Neural cell (in vitro differentiated cells): ENCODE measurements around the gene MRPL37. TPM values are rescaled to one million over a fixed set of nuclear protein-coding genes. Genes with fewer than 3 reads are reported as not detected.

Source experiments
- H2AFZ ChIP-seq: fragments of 200-600, 300-800 bp; sonication (generic), shearing (Covaris generic); 2 replicates; pipeline ENCODE4 v1.6.0; 2014; ENCODE audit warnings: low read depth, mild to moderate bottlenecking, antibody characterized with exemption, low read length, moderate library complexity
- H3F3A ChIP-seq: fragments of 200-600 bp; shearing (Covaris generic); 2 replicates; pipeline ENCODE4 v1.6.1; 2016; ENCODE audit warnings: mild to moderate bottlenecking, moderate library complexity, mixed read lengths, antibody characterized with exemption, low read length; ENCODE audit not compliant: insufficient read depth, poor library complexity, severe bottlenecking
- H3K27ac ChIP-seq: fragments of 200-600, 300-800 bp; sonication (generic), shearing (Covaris generic); 2 replicates; pipeline ENCODE4 v1.5.1; 2014; ENCODE audit warnings: mild to moderate bottlenecking, low read length, moderate library complexity
- H3K27me3 ChIP-seq: fragments of 300-800, 200-600 bp; sonication (generic), shearing (Covaris generic); 2 replicates; pipeline ENCODE4 v1.6.0; 2014; ENCODE audit warnings: mild to moderate bottlenecking, low read depth, low read length, moderate library complexity; ENCODE audit not compliant: insufficient read depth
- H3K36me3 ChIP-seq: fragments of 300-800, 200-600 bp; sonication (generic), shearing (Covaris generic); 2 replicates; pipeline ENCODE4 v1.5.1; 2014; ENCODE audit warnings: mild to moderate bottlenecking, antibody characterized with exemption, low read length, moderate library complexity; ENCODE audit not compliant: insufficient read depth
- H3K4me2 ChIP-seq: fragments of 300-800, 200-600 bp; sonication (generic), shearing (Covaris generic); 2 replicates; pipeline ENCODE4 v1.6.0; 2014; ENCODE audit warnings: mild to moderate bottlenecking, low read length
- H3K4me3 ChIP-seq: fragments of 300-800, 200-600 bp; sonication (generic), shearing (Covaris generic); 2 replicates; pipeline ENCODE4 v1.5.1; 2014; ENCODE audit warnings: mild to moderate bottlenecking, low read length, moderate library complexity
- H3K79me2 ChIP-seq: fragments of 200-600 bp; shearing (Covaris generic); replicated peaks from 2 replicates; pipeline ENCODE4 v1.6.0; 2014; ENCODE audit warnings: mild to moderate bottlenecking, low read length, moderate library complexity; ENCODE audit not compliant: insufficient read depth
- H3K9ac ChIP-seq: fragments of 300-800, 200-600 bp; sonication (generic), shearing (Covaris generic); 2 replicates; pipeline ENCODE4 v1.6.1; 2016; ENCODE audit warnings: mild to moderate bottlenecking, low read length, mixed read lengths
- H3K9me2 ChIP-seq: fragments of 200-600 bp; shearing (Covaris generic); 2 replicates; pipeline ENCODE4 v1.6.1; 2016; ENCODE audit warnings: mild to moderate bottlenecking, low read length, mixed read lengths; ENCODE audit not compliant: insufficient read depth
- H3K9me3 ChIP-seq: fragments of 200-600, 300-800 bp; sonication (generic), shearing (Covaris generic); 2 replicates; pipeline ENCODE4 v1.6.1; 2016; ENCODE audit warnings: mild to moderate bottlenecking, mixed run types, low read length, moderate library complexity, mixed read lengths
- H4K20me1 ChIP-seq: fragments of 200-600 bp; shearing (Covaris generic); 2 replicates; pipeline ENCODE4 v1.6.1; 2016; ENCODE audit warnings: mild to moderate bottlenecking, mixed run types; ENCODE audit not compliant: insufficient read depth
- EP300 ChIP-seq: fragments of 450-650 bp; conservative IDR thresholded peaks from 2 replicates; pipeline ENCODE4 v1.6.1; 2014; ENCODE audit warnings: antibody characterized with exemption, mild to moderate bottlenecking, moderate library complexity; ENCODE audit not compliant: poor library complexity, severe bottlenecking
- EZH2 ChIP-seq: fragments of 200-600, 300-800 bp; shearing (Covaris generic), sonication (generic); IDR thresholded peaks from 2 replicates; pipeline ENCODE4 v1.6.1; 2014; ENCODE audit warnings: antibody characterized with exemption, low read length, borderline replicate concordance, mild to moderate bottlenecking; ENCODE audit not compliant: insufficient read depth, poor library complexity, severe bottlenecking
- MXI1 ChIP-seq: fragments of 450-650 bp; conservative IDR thresholded peaks from 2 replicates; pipeline ENCODE4 v1.6.1; 2014; ENCODE audit warnings: antibody characterized with exemption, mild to moderate bottlenecking; ENCODE audit not compliant: poor library complexity, severe bottlenecking
- POLR2AphosphoS5 ChIP-seq: IDR thresholded peaks from 2 replicates; pipeline ENCODE4 v1.6.1; 2012
- RAD21 ChIP-seq: fragments of 450-650 bp; conservative IDR thresholded peaks from 2 replicates; pipeline ENCODE4 v1.6.1; 2014; ENCODE audit warnings: antibody characterized with exemption, mild to moderate bottlenecking, moderate library complexity
- SMC3 ChIP-seq: fragments of 450-650 bp; conservative IDR thresholded peaks from 2 replicates; pipeline ENCODE4 v1.6.1; 2014; ENCODE audit warnings: antibody characterized with exemption, mild to moderate bottlenecking, moderate library complexity; ENCODE audit not compliant: poor library complexity
- TAF1 ChIP-seq: IDR thresholded peaks from 2 replicates; pipeline ENCODE4 v1.6.1; 2012; ENCODE audit warnings: low read depth
- polyA plus RNA-seq: library from polyadenylated mRNA; depleted of rRNA; stranded (reverse); fragments of >200 nt; gene quantifications from 2 replicates; pipeline ENCODE4 v1.2.3, GENCODE V29; 2014
- TF ChIP-seq, protein P1 (sequence below): fragments of 450-650 bp; IDR thresholded peaks from 2 replicates; pipeline ENCODE4 v1.5.1; 2014; ENCODE audit warnings: antibody characterized with exemption, mild to moderate bottlenecking, moderate library complexity; ENCODE audit not compliant: poor library complexity, severe bottlenecking
- TF ChIP-seq, protein P2 (sequence below): IDR thresholded peaks from 2 replicates; pipeline ENCODE4 v1.6.1; 2012; ENCODE audit warnings: borderline replicate concordance

Gene MRPL37
- polyA plus RNA-seq, 1 donor from 2014 or later = 24.3 TPM

DNA sequence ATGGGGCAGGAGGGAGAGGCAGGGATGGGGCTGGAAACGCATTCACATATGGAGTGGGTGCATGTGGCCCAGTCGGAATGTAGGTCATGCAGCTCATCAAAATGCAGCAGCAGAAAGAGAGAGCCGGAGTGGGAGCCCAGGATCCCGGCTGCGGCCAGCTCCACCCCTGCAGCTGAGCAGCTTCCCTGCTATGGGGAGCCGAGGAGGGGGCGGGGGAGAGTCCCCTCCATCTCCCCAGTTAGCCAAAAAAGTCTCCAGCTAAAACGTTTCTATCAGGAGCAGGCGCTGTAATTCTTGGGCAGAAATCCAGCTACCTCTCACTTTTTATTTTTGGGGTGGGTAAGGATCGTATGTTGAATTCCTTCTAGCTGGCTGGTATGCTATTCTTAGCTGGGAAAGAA is 39.7 kb downstream of the MRPL37 start:
- Histone ChIP-seq H3K9me3 (no peaks in the 10 kb centered on the region), H3K27ac (no peak overlapping the region), H3K9me2 (no peaks in the 10 kb centered on the region), H3K79me2 (no peaks in the 10 kb centered on the region), H3K27me3 (no peaks in the 10 kb centered on the region), H3K4me2 (no peak overlapping the region), H3K9ac (no peak overlapping the region), H4K20me1 (no peaks in the 10 kb centered on the region), H3K36me3 (peaks cover 11% of the 10 kb centered on the region), H3F3A (no peaks in the 10 kb centered on the region), H2AFZ (no peak overlapping the region), H3K4me3 (no peak overlapping the region)
- no peak for TF ChIP-seq POLR2AphosphoS5
- no peak for TF ChIP-seq SMC3
- TF ChIP-seq MXI1 = no peak
- TF ChIP-seq EZH2 = no peak
- no peak for TF ChIP-seq EP300
- TF ChIP-seq, protein P1, sequence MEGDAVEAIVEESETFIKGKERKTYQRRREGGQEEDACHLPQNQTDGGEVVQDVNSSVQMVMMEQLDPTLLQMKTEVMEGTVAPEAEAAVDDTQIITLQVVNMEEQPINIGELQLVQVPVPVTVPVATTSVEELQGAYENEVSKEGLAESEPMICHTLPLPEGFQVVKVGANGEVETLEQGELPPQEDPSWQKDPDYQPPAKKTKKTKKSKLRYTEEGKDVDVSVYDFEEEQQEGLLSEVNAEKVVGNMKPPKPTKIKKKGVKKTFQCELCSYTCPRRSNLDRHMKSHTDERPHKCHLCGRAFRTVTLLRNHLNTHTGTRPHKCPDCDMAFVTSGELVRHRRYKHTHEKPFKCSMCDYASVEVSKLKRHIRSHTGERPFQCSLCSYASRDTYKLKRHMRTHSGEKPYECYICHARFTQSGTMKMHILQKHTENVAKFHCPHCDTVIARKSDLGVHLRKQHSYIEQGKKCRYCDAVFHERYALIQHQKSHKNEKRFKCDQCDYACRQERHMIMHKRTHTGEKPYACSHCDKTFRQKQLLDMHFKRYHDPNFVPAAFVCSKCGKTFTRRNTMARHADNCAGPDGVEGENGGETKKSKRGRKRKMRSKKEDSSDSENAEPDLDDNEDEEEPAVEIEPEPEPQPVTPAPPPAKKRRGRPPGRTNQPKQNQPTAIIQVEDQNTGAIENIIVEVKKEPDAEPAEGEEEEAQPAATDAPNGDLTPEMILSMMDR = no peak

DNA sequence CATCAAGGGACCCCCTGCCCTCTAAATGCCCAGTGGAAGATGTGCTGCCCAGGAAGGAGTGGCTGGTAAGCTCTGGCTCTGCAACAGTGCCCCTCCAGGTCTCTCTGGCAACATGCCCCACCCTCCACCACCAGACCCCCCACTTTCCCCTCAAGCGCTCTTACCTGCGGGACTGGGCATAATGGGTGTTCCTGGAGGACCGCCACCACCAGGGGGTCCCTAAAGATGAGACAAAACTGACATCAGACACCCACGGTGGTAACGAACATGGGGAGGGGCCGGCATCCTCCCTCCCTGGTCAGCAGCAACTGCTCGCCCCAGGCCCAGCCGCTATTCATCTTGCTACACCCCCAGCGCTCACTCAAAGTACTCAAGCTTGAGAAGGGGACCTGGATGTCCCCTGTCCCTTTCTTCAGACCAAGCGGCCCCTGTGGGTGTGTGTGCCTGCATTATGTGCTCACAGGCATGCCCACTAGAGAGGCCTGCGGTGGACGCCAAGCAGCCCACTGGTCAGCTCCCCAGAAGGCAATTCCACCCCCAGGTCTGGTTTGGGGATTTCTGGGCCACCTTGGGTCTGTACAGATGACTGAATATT is 40.9 kb downstream of the MRPL37 start:
- Histone ChIP-seq H3K4me2 (no peak overlapping the region), H3K9me3 (no peaks in the 10 kb centered on the region), H3K9me2 (no peaks in the 10 kb centered on the region), H3K79me2 (no peaks in the 10 kb centered on the region), H3K27ac (no peak overlapping the region), H3K36me3 (peaks cover 11% of the 10 kb centered on the region), H3F3A (no peaks in the 10 kb centered on the region), H3K9ac (no peak overlapping the region), H3K4me3 (no peak overlapping the region), H2AFZ (no peak overlapping the region), H4K20me1 (no peaks in the 10 kb centered on the region), H3K27me3 (no peaks in the 10 kb centered on the region)
- TF ChIP-seq, protein P1 = no peak
- TF ChIP-seq EP300 (no peak), MXI1 (no peak), POLR2AphosphoS5 (no peak), SMC3 (no peak), EZH2 (no peak), RAD21 (no peak), TAF1 (no peak)
- TF ChIP-seq, protein P2, sequence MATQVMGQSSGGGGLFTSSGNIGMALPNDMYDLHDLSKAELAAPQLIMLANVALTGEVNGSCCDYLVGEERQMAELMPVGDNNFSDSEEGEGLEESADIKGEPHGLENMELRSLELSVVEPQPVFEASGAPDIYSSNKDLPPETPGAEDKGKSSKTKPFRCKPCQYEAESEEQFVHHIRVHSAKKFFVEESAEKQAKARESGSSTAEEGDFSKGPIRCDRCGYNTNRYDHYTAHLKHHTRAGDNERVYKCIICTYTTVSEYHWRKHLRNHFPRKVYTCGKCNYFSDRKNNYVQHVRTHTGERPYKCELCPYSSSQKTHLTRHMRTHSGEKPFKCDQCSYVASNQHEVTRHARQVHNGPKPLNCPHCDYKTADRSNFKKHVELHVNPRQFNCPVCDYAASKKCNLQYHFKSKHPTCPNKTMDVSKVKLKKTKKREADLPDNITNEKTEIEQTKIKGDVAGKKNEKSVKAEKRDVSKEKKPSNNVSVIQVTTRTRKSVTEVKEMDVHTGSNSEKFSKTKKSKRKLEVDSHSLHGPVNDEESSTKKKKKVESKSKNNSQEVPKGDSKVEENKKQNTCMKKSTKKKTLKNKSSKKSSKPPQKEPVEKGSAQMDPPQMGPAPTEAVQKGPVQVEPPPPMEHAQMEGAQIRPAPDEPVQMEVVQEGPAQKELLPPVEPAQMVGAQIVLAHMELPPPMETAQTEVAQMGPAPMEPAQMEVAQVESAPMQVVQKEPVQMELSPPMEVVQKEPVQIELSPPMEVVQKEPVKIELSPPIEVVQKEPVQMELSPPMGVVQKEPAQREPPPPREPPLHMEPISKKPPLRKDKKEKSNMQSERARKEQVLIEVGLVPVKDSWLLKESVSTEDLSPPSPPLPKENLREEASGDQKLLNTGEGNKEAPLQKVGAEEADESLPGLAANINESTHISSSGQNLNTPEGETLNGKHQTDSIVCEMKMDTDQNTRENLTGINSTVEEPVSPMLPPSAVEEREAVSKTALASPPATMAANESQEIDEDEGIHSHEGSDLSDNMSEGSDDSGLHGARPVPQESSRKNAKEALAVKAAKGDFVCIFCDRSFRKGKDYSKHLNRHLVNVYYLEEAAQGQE = no peak
